Vein endothelial cell (primary cell): ENCODE data around the gene NUP62CL. TPM values are rescaled to one million over a fixed set of nuclear protein-coding genes. Genes with fewer than 3 reads are reported as not detected.

ENCODE experiments used
- small RNA-seq: library from RNA; depleted of rRNA; stranded (forward); fragments of <200 nt; gene quantifications from one replicate; pipeline ENCODE3, GENCODE V24; 2012
- total RNA-seq: library from RNA; depleted of rRNA; stranded (reverse); fragments of >200 nt; gene quantifications from 2 replicates; pipeline ENCODE4 v1.2.3, GENCODE V29; 2012

The NUP62CL gene
- not detected in 2 replicates for total RNA-seq

GRCh38 chrX:107205770-107206696, at the start of gene NUP62CL, which contains the start of gene DNAAF6:
TSS of gene NUP62CL (minus strand) at chrX:107206433. CDS start at chrX:107175146, 31,287 bp downstream.
TSS of gene DNAAF6 (plus strand) at chrX:107206611. CDS start at chrX:107212876, 6,265 bp downstream.

GRCh38 chrX:107118322-107119147, 87.7 kb downstream of the NUP62CL start, which contains the start of gene RBM41:
TSS of gene RBM41 (minus strand) at chrX:107118822. CDS start at chrX:107118773, 49 bp downstream.

Small RNAs within 50 kb of the gene (small RNA-seq; reads per million reads assigned to genes)
- not detected for gene RF00019

Other genes with a start within 250 kb of the NUP62CL start
- 10.1 and 12.6 TPM in 2 replicates for gene MORC4, start 206.2 kb downstream of the NUP62CL start, total RNA-seq
- 11.1 and 13.1 TPM in 2 replicates for gene RBM41, start 87.6 kb downstream of the NUP62CL start, total RNA-seq
- gene DNAAF6, start 178 bp upstream of the NUP62CL start, total RNA-seq, result not detected in 2 replicates
- gene FRMPD3, start 243.2 kb upstream of the NUP62CL start, total RNA-seq, result not detected in 2 replicates